ENCODE data around the gene TAF3.

Gene TAF3

GRCh38 chr10:8049045-8049864 lies 230.9 kb downstream of the TAF3 start:
- no peak for TF ChIP-seq CTCF (IDR thresholded peaks at IDR 0.05)
- Histone ChIP-seq H3K27ac (no peak overlapping the region), H3K36me3 (no peaks in the 10 kb centered on the region), H3K9me3 (no peaks in the 10 kb centered on the region), H3K27me3 (peaks cover 100% of the 10 kb centered on the region), H3K4me1 (ENCODE audit: control insufficient read depth in 1 of 2, insufficient read depth in 1 of 2, low read depth in 1 of 2, low read length in 1 of 2) (peaks cover 30 to 50% of the 10 kb centered on the region in 2 experiments), H3K4me3 (ENCODE audit: low read depth in 1 of 2, low read length in 1 of 2) (no peak overlapping the region)

GRCh38 chr10:8049865-8050555 lies 231.7 kb downstream of the TAF3 start:
- Histone ChIP-seq H3K9me3 (no peaks in the 10 kb centered on the region), H3K4me1 (ENCODE audit: control insufficient read depth in 1 of 2, insufficient read depth in 1 of 2, low read depth in 1 of 2, low read length in 1 of 2) (peaks cover 31 to 48% of the 10 kb centered on the region in 2 experiments), H3K27me3 (peaks cover 100% of the 10 kb centered on the region), H3K36me3 (no peaks in the 10 kb centered on the region), H3K27ac (no peak overlapping the region), H3K4me3 (ENCODE audit: low read depth in 1 of 2, low read length in 1 of 2) (peak overlapping the region in 1 of 2 experiments; percentile 9)
- TF ChIP-seq CTCF (IDR thresholded peaks at IDR 0.05), result no peak

GRCh38 chr10:8050556-8051108 lies 232.3 kb downstream of the TAF3 start:
- no peak for TF ChIP-seq CTCF (IDR thresholded peaks at IDR 0.05)
- no peaks in the 10 kb centered on the region for H3K9me3 ChIP-seq
- peaks cover 33 to 48% of the 10 kb centered on the region in 2 experiments for H3K4me1 ChIP-seq (ENCODE audit: control insufficient read depth in 1 of 2, insufficient read depth in 1 of 2, low read depth in 1 of 2, low read length in 1 of 2)
- H3K27me3 ChIP-seq, result peaks cover 100% of the 10 kb centered on the region
- H3K27ac ChIP-seq, result no peak overlapping the region
- peak overlapping the region in 1 of 2 experiments; percentile 9 for H3K4me3 ChIP-seq (ENCODE audit: low read depth in 1 of 2, low read length in 1 of 2)
- no peaks in the 10 kb centered on the region for H3K36me3 ChIP-seq

- H3K4me3 ChIP-seq (ENCODE audit: low read depth in 1 of 2, low read length in 1 of 2), result no peak overlapping the region
- TF ChIP-seq CTCF (IDR thresholded peaks at IDR 0.05), result no peak
- no peak overlapping the region for H3K27ac ChIP-seq
- peaks cover 100% of the 10 kb centered on the region for H3K27me3 ChIP-seq
- no peaks in the 10 kb centered on the region for H3K36me3 ChIP-seq
- H3K4me1 ChIP-seq (ENCODE audit: control insufficient read depth in 1 of 2, insufficient read depth in 1 of 2, low read depth in 1 of 2, low read length in 1 of 2), result peaks cover 35 to 51% of the 10 kb centered on the region in 2 experiments
- H3K9me3 ChIP-seq, result no peaks in the 10 kb centered on the region
These were observed 233.0 kb downstream of the TAF3 start for GRCh38 chr10:8051109-8051821.

GRCh38 chr10:8051851-8052257 lies 233.5 kb downstream of the TAF3 start:
- Histone ChIP-seq H3K36me3 (no peaks in the 10 kb centered on the region), H3K4me3 (ENCODE audit: low read depth in 1 of 2, low read length in 1 of 2) (no peak overlapping the region), H3K27me3 (peaks cover 100% of the 10 kb centered on the region), H3K4me1 (ENCODE audit: control insufficient read depth in 1 of 2, insufficient read depth in 1 of 2, low read depth in 1 of 2, low read length in 1 of 2) (peaks cover 35 to 51% of the 10 kb centered on the region in 2 experiments), H3K9me3 (no peaks in the 10 kb centered on the region), H3K27ac (no peak overlapping the region)
- no peak for TF ChIP-seq CTCF (IDR thresholded peaks at IDR 0.05)
